Heart right ventricle (tissue), 16 donors: ENCODE results near the gene CUEDC1. TPM values are rescaled to one million over a fixed set of nuclear protein-coding genes. Genes with fewer than 3 reads are reported as not detected.

Experiments
- ATAC-seq, 8 donors: fragments of 200-7000 bp; cut with Tn5 transposase; one replicate each; pipeline ENCODE4 v1.9.1; 2020; ENCODE audit warnings: mild to moderate bottlenecking in 8 of 8, moderate library complexity in 8 of 8, moderate number of reproducible peaks in 1 of 8
- DNase-seq, 2 donors: peaks; one replicate each; pipeline ENCODE4 v3.0.0-alpha.2; 2020
- H3K27ac ChIP-seq, 10 donors: fragments of 200-600 bp; sonication (generic) in 2 of 10; one replicate each; pipeline versions ENCODE4 v1.5.0 to v1.8.0; 2020 to 2022; ENCODE audit warnings: mild to moderate bottlenecking in 3 of 10
- H3K27me3 ChIP-seq, 7 donors: fragments of 200-600 bp; one replicate each; pipeline ENCODE4 v1.8.0; 2021 to 2022; ENCODE audit warnings: mild to moderate bottlenecking in 2 of 7
- H3K36me3 ChIP-seq, 9 donors: fragments of 200-600 bp; sonication (generic) in 1 of 9; one replicate each; pipeline versions ENCODE4 v1.5.0 to v1.8.0; 2020 to 2022; ENCODE audit warnings: mild to moderate bottlenecking in 2 of 9
- H3K4me1 ChIP-seq, 9 donors: fragments of 200-600 bp; sonication (generic) in 1 of 9; one replicate each; pipeline versions ENCODE4 v1.5.0 to v1.8.0; 2020 to 2022; ENCODE audit warnings: mild to moderate bottlenecking in 4 of 9
- H3K4me3 ChIP-seq, 10 donors: fragments of 200-600 bp; sonication (generic) in 2 of 10; one replicate each; pipeline versions ENCODE4 v1.5.0 to v1.8.0; 2020 to 2022; ENCODE audit warnings: mild to moderate bottlenecking in 7 of 10, moderate library complexity in 2 of 10
- H3K9me3 ChIP-seq, 11 donors: fragments of 200-600 bp in 10 of 11; sonication (generic) in 2 of 11; one replicate each; pipeline versions ENCODE4 v1.5.0 to v1.8.0; 2013 to 2022; ENCODE audit warnings: mild to moderate bottlenecking in 2 of 11, control low read depth in 1 of 11, moderate library complexity in 1 of 11
- WGBS, 2 donors: extraction: QIAGEN DNeasy Blood & Tissue Kit; methylation state at CpG; one replicate each; pipeline ENCODE4 v1.1.7; 2013; ENCODE audit warnings: inconsistent platforms in 1 of 2; 5-methylcytosine and 5-hydroxymethylcytosine counted together
- intact Hi-C, 10 donors: fragments of 100-400 bp; cut with DNase I; formaldehyde crosslinking; loops; one replicate each; pipeline versions ENCODE4 v1.11.1 to v1.14.2; 2022
- polyA plus RNA-seq, 2 donors: library from polyadenylated mRNA; stranded (reverse); fragments of 200-250 nt; gene quantifications; one replicate each; pipeline ENCODE4 v1.2.3, GENCODE V29; 2013
- total RNA-seq, 10 donors: library from RNA; stranded (reverse); fragmentation: NEBNext Ultra II Directional in 3 of 10; extraction: Animal tissue kit (Norgen Biotek cat#: 25700) in 3 of 10; gene quantifications; one replicate each; pipeline versions ENCODE4 v1.2.1 to v1.2.4, GENCODE V29; 2021 to 2023
- TF ChIP-seq, protein P1 (sequence below), 9 donors: fragments of 200-600 bp; sonication (generic) in 2 of 9; IDR thresholded peaks; one replicate each; pipeline versions ENCODE4 v1.5.0 to v1.8.0; 2021 to 2022; ENCODE audit warnings: antibody characterized with exemption in 9 of 9, mild to moderate bottlenecking in 5 of 9, moderate library complexity in 1 of 9
- donor health status: Arrhythmogenic right ventricular cardiomyopathy.
- donor health status: ischemic (EF 13 %, LVEDD 7.1; RV severe dilation, severe dysfunction).
- donor health status: healthy with polysubstance abuse.
- donor health status: DM: no; HTN: yes; CAD: no.
- donor health status: DM: no; HTN: no; CAD: no.
- donor health status: ischemic (EF 25% LVEDD 6.9; RV normal size, moderate dysfunction).
- donor health status: ischemic (EF 25% LVEDD 5.7; RV mildly dilated, moderate dysfunction).
- donor health status: healthy.
- donor health status: DM: yes; HTN: yes; CAD: no.
- donor health status: Ischemic cardiomyopathy.
- donor health status: ischemic (EF 35%, LVEDD 5.7; RV mildly dilated, moderate dysfunction).
- donor health status: nonischemic (EF 11% LVEDD 7.7; RV severe dilation, severe dysfunction).
- donor health status: DM: yes; HTN: yes; CAD: no.
- donor health status: PGD.
- donor health status: ischemic (EF 29% LVEDD 5.4; RV normal size, mild dysfunction).
- donor health status: nonischemic (EF 23%, LVEDD 6.1; RV moderate dilation, normal function).

The CUEDC1 gene
- total and polyA plus RNA-seq, 12 donors: 26.9 to 65.0 (median 45.4) TPM

DNA sequence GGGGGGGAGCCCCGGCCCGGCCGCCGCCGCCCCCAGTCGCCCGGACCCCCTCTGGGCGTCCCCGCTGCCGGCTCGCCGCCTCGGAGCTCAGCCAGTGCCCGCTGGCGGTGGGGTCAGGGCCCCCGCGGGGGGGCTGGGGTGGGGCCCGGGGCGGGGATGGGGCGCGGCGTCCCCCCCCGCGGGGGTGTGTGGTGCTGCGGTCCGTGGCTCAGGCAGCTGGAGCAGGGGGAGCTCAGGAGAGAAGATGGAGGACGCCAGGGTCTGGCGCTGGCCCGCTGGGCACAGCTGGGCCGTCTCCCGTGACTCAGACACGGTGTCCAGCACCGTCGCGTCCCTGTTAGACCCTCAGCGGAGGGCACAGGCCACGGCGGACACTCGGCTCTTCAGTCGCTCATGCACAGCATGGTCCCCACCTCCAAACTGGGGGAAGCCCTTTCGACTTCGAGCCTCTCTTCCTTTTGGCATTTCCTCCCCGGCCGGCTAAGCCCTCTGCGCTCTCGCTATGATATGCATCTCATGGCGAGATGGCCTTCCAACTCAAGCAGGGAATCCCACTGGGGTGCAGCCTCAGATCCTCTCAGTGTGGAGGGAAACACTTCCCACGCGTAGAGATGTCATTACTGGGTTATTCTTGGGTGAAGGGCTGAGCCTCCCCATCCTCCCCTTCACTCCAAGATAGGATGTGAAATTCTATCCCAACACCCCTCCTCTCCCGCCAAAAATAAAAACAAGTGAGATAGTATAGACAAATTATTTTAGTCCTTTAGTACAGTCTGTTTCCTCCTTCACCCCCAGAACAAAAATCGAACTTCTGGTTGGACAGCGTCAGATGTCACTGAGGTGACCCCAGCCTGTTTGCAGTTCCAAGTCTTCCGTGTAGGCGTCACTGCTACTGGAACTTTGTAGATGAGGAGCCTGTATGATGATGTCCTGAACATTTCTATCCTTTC is 33.4 kb upstream of the CUEDC1 start:
- no peaks in the 10 kb centered on the region for H3K9me3 ChIP-seq
- 0 to 1% methylated on average over 38 to 54 of the region's 54 CpGs for WGBS, 2 donors
- no peaks in the 10 kb centered on the region for H3K27me3 ChIP-seq
- ATAC-seq (peak; percentile 71 to 83 (median 80)), DNase-seq (peak; percentile 71 to 77)
- peaks cover 11 to 80% (median 59%) of the 10 kb centered on the region in 9 donors for H3K4me1 ChIP-seq
- intact Hi-C loops: loop anchor here in 7 of 10 donors (2.0 to 5.0 kb wide), 4 partner anchors 34 to 96 kb away; partner anchors contain the start of gene CUEDC1 (in 1 of the 7)
- peaks cover 0 to 15% (median 0%) of the 10 kb centered on the region in 9 donors for H3K36me3 ChIP-seq
- TF ChIP-seq, protein P1, sequence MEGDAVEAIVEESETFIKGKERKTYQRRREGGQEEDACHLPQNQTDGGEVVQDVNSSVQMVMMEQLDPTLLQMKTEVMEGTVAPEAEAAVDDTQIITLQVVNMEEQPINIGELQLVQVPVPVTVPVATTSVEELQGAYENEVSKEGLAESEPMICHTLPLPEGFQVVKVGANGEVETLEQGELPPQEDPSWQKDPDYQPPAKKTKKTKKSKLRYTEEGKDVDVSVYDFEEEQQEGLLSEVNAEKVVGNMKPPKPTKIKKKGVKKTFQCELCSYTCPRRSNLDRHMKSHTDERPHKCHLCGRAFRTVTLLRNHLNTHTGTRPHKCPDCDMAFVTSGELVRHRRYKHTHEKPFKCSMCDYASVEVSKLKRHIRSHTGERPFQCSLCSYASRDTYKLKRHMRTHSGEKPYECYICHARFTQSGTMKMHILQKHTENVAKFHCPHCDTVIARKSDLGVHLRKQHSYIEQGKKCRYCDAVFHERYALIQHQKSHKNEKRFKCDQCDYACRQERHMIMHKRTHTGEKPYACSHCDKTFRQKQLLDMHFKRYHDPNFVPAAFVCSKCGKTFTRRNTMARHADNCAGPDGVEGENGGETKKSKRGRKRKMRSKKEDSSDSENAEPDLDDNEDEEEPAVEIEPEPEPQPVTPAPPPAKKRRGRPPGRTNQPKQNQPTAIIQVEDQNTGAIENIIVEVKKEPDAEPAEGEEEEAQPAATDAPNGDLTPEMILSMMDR (IDR thresholded peaks at IDR 0.05): peak in 2 of 9 donors; percentile 20 to 37
- H3K4me3 ChIP-seq: peak overlapping the region; percentile 65 to 94 (median 83)
- H3K27ac ChIP-seq: peak overlapping the region; percentile 95 to 99 (median 98)

DNA sequence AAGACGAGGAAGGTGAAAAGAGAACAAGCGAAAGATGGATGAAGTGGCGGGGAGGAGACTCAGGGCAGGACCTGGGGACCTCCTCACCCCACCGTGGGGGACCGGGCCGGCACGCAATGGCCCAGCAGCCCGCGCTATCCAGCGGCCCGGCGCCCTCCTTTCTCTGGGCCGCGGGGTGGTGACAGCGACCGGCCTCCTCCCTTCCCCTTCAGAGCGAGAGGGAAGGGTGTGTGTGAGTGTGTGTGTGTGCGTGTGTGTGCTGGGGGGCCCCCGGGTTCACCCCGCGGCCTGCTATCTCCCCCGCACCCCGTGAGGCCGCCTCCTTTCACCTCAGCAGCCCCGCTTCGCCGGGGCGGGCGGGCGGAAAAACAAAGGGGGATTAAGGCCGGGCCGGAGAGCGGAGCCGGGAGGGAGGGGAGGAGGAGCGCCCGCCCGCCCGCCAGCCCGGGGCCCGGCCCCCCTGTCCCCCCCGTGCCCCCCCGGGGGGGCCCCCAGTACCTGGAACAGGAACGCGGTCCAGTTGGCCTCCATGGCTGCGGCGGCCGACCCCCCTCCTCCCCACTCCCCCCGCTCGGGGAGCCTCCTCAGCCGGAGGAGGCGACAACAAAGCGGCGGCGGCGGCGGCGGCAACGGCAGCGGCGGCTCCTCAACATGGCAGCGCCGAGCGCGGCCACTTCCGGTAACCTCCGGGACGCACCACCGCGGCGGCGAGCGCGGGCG is 32.5 kb upstream of the CUEDC1 start, which contains the start of gene VEZF1:
Gene VEZF1, minus strand, starts transcription at position 674 of the 720 bp plus-strand sequence. Its CDS starts 143 bp downstream, at position 531.
- whole genome bisulfite sequencing, 2 donors: 0 to 1% methylated on average over 60 to 72 of the region's 74 CpGs
- intact Hi-C loops: loop anchor here in 8 of 10 donors (2.0 to 5.0 kb wide), 4 partner anchors 33 to 95 kb away; partner anchors contain the start of gene CUEDC1 (in 2 of the 8)
- ATAC-seq: peak; percentile 67 to 82 (median 75)
- Histone ChIP-seq H3K36me3 (peaks cover 0 to 20% (median under 1%) of the 10 kb centered on the region in 9 donors), H3K4me1 (peaks cover 11 to 80% (median 62%) of the 10 kb centered on the region in 9 donors), H3K27me3 (no peaks in the 10 kb centered on the region), H3K4me3 (peak within 1 kb of the TSS; percentile 65 to 94 (median 83)), H3K9me3 (no peaks in the 10 kb centered on the region), H3K27ac (peak within 1 kb of the TSS; percentile 95 to 99 (median 98))
- TF ChIP-seq, protein P1 (IDR thresholded peaks at IDR 0.05): no peak
- peak; percentile 79 to 85 for DNase-seq

DNA sequence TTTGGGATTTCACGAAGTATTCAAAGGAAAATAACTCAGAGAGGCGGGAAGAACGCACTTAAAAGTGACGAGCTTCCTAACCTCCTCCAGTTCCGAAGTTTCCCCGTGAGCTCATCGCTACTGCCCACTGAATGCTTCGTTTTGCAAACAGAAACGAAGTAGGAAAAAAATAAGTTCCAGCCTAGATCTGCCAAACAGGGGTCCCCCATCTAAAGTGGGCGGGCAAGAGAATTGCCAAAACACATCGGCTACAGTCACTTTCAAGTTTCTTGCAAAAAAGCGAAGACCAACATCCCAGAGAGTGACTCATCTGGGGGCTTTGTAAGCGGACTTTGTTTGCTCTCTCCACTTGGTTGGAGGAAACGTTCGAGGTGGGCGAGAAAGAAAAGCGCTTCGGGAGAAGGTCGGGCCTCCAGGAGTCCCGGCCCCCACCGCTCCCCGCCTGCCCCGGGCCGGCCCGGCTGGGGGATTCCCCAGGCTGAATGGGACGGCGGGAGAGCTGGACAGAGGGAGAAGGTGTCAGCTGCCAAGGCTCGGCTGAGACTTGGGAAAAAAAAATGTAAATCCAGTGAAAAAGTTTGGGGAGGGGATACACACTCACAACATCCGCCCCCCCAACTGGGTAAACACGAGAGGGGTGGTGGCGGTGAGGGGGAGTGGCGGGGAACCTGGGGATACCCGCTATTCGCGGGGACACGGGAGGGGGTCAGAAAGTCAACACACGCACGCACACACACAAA is 31.8 kb upstream of the CUEDC1 start:
- DNase-seq (peak; percentile 47 to 58), ATAC-seq (peak; percentile 38 to 67 (median 57))
- WGBS, 2 donors: 0% methylated on average over 38 of the region's 38 CpGs
- H3K36me3 ChIP-seq: peaks cover 0 to 27% (median 7%) of the 10 kb centered on the region in 9 donors
- H3K4me3 ChIP-seq: peak overlapping the region; percentile 65 to 94 (median 83)
- intact Hi-C loops: loop anchor here in 8 of 10 donors (2.0 to 5.0 kb wide), 4 partner anchors 32 to 95 kb away; partner anchors contain the start of gene CUEDC1 (in 1 of the 8)
- H3K4me1 ChIP-seq: peaks cover 13 to 80% (median 65%) of the 10 kb centered on the region in 9 donors
- no peaks in the 10 kb centered on the region for H3K9me3 ChIP-seq
- peak overlapping the region; percentile 95 to 99 (median 98) for H3K27ac ChIP-seq
- TF ChIP-seq, protein P1 (IDR thresholded peaks at IDR 0.05): no peak
- no peaks in the 10 kb centered on the region for H3K27me3 ChIP-seq
